GM18517 (cell line): ENCODE results near the gene AP1S1.

Experiments used
- ATAC-seq: cut with Tn5 transposase; IDR thresholded peaks from one replicate; pipeline ENCODE4 v1.9.1; 2021; ENCODE audit warnings: mild to moderate bottlenecking, moderate library complexity; ENCODE audit not compliant: unreplicated experiment

AP1S1 gene

DNA sequence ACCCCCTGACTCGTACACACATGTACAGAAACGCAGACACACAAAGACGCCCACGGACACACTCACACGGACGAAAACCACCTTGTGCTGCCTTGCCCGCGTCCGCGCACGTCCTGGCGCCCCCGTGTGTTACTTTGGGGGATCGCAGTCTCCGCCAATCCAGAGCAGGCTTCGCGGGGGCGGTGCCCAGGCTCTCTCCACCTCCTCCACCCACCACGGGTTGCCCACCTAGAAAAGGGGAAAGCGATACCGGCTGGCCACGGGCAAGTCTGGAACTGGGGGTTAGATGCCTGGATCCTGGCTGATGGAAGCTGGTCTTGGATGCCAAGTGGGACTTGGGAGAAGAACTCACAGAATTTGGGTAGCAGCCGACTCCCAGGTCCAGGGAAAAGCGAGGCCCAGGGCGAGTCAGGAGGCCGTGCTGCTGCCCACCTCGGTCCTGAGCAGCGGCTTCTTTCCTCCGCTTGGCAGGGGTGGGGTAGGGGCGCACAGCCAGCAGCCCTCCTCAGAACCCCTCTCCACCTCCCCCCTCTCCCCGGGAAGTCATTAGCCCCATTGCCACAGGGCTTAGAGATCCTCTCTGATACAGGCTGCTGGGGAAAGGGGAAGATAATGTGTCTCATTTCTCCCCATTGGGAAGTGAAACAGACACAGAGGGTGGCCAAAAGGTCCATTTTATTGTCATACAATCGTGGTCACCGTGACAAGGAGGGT is 15.7 kb downstream of the AP1S1 start:
- no peak for ATAC-seq

DNA sequence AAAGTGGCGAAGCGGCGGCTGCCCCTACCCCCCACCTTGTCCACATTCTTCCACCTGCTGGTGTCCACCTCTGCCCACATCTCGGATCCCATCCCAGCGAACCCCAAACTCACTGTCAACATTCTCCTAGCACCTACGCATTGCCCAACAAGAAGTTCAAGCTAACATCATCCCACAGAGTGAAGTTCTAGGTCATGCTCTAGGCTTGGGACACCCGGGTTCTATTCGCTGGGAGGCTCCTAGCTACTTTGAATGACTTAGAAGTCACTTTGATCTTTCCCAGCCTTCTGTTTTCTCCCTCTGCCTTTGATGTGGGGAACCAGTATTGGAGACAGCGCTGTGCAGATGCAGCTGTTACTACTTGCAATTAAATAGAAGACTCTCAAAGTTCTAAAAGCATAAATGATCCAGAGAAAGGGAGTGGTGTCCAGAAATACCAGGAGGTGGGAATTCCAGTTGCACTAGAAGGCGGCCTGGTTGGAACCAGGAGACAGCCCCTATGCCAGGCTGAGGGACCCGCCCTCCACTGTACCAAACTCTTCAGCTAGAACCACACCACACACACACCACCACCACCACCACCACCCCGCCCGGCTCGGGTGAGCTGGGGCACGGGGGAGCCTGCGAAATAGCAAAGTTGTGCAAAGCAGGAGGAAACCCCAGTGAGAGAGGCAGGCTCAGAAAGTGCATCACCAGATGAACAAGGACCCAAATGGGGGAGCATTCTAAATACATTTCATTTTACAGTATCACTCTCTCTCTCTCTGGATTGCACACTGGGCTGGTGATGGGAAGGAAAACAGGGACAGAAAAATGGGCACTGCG is 16.6 kb downstream of the AP1S1 start:
- no peak for ATAC-seq

DNA sequence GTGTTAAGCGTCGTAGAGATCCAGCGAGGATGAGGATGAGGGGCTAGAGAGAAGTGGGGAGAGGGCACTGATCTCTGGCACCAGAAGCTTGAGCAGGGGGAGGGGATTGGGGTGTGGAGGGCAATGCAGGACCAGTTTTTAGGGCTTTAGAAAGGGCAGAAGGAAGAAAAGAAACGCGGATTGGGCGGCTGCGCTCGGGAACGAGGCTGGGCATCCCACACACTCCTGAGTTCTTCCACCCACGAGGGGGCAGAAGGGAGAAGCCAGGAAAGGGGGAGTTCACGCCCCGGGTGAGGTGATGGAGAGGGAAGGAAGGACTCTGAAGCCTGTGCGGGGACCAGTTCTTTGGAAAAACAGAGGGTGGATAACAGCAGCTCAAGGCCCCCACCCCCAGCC is 17.2 kb downstream of the AP1S1 start:
- no peak for ATAC-seq

DNA sequence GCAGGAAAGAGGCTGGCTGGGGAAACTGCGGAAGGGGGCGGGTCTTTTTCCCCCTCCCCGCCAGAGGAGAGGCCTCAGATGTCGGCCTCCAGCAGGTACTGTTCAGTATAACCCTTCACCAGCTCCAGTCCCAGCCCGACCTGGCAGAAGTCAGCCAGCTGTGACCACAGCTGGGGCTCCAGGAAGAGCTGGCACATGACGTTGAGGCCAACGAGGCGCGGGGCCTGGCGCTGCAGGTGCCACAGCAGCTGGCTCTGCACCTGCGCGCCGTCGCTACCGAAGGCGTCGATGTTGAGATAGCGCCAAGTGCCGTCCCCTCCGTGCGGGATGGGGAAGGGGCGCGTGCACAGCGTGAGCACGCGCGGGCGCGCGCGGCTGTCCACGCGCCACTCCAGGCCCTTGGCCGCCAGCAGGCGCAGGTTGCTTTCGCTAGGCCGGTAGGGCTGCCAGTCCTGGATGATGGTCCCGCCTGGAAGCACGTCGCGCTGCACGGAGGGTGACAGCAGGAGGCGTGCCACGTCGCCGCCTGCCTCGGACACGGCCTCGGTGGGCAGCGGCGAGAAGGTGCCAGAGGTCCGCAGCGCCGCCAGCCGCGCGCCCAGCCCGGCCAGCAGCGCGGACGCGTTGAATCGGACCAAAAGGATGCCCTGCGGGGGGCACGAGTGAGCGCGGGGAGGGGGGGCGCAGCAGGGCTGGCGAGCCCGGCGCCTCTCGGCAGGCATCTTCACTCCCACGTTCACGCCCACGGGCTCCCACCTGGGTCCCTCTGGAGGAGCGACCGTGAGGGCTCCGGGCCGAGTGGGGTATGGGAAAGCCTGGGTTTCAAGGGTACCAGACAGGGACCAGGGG is 18.0 kb downstream of the AP1S1 start:
- no peak for ATAC-seq

DNA sequence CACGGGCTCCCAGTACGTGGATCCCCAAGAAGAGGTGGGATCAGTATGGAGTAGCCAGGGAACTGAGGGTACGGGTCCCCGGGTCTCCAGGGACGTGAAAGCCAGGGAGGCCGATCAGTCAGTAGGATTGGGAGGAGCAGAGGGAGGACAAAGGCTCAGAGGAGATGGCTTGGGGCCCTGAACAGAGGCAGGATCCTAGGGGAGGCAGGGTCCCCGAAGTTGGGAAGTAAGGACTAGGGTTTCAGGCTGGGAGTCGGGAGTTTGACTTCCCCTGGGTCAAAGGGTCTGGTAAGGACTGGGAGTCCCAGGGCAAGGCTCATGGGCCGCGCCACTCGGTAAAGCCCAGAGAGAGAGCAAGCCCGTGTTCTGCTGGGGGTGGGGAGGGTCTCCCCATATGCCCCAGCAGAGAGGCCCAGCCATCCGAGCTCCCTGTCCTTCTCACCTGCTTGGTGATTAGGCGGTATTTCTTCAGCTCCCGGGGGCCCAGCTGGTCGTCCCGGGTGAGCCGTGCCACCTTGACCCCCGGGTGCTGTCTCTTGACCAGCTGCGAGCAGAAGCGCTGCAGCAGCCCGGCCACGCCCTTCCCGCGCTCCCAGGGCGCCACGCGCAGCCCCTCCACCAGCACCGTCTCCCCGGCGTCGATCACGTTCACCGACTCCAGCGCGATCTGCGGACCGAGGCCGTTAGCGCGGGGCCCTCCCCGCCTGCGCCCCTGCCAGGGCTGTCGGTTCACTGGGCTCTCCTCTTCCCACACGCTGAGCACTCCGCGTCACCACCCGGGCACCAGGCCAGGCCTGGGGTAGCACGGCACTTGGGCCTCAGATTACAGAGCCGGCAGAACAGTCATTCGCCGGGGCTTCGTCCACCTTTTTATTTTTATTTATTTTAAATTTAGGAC is 18.8 kb downstream of the AP1S1 start:
- no peak for ATAC-seq

DNA sequence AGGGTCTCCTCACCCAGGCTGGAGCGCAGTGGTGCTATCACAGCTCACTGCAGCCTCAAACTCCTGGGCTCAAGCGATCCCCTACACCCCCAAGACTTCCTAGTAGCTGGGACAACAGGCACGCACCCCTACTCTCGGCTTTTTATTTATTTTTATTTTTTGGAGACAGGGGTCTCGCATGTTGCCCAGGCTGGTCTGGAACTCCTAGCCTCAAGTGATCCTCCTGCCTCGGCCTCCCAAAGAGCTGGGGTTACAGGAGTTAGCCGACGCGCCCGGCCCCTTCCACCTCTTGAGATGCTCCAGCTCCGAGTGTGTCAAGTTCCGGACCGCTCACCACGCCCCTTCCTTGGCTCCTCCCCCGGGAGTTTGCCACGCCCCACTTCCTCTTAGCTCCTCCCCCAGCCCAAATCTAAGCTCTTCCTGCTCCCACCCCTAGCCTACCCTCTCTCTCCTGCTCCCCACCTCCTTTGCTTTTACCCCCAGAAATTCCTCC is 19.5 kb downstream of the AP1S1 start:
- no peak for ATAC-seq

DNA sequence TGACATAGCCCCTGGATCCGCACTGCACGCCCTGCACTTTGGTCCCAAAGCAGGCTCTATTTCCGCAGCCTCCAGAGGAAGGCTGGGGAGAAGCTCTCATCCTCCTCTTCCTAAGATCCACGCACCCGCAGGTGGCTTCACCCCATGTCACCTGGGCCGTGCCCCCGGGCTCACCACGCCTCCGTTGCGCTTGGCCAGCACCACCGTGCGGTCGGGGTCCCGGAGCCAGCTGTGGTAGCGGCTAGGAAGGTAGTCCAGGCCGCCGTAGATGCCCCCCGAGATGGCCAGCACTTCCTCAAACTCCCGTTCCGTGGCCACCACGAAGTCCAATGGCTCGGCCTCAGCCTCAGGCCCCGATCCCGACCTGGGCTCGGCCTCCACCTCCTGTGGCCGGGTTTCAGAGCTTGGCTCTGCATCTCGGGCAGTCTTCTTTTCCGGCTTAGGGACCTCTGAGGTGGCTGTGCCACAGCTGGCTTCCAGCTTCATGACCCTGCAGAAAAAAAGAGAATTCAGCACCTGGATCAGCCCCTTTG is 20.1 kb downstream of the AP1S1 start:
- ATAC-seq = no peak

DNA sequence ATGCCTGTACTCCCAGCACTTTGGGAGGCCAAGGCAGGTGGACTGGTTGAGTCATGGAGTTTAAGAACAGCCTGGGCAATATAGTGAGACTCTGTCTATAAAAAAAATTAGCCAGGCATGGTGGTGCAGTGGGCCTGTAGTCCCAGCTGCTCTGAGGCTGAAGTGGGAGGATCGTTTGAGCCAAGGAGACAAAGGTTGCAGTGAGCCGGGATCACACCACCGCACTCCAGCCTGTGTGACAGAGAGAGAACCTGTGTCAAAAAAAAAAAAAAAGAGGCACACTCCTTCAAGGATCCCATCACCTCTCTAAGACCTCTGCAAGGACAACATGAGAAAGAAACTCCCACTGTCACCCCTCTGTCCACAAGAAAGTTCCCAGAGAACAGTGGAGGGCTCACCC is 21.4 kb downstream of the AP1S1 start:
- ATAC-seq = no peak

DNA sequence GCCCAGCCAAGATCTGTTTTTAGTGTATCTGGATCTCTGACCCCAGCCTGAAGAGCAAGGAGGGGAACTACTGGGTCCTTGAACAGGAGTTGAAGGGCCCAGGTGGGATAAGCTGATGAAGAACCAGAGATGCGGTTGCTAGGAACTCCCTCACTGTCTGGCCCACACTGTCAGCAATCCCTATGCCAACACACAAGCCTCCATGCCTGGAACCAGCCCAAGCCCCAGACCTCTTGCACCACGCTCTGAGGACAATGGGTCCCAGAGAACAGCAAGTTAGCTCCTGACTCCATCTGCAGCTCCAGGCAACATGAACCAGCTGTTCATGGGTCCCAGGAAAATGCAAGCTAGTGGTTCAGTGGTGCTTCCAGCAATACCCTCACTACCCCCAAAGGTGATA is 23.4 kb downstream of the AP1S1 start:
- no peak for ATAC-seq

DNA sequence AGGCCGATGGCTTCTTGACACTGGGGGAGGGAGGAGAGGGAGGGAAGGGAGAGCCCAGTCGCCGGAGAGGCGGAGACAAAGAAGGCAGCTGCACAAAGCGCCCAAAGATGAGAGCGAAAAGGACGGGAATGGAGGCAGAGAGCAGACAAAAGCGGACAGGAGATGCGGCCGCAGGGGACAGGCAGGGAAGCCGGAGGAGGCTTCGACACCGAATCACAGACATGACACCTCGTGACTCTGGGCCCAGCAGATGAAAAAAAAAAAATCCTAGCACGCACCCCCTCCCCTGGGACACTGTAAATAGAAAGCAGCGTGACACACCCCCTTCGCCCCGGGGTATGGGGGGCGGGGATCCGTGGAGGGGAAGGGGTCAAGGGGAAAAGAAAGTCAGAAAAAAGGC is 24.8 kb downstream of the AP1S1 start:
- ATAC-seq = no peak

DNA sequence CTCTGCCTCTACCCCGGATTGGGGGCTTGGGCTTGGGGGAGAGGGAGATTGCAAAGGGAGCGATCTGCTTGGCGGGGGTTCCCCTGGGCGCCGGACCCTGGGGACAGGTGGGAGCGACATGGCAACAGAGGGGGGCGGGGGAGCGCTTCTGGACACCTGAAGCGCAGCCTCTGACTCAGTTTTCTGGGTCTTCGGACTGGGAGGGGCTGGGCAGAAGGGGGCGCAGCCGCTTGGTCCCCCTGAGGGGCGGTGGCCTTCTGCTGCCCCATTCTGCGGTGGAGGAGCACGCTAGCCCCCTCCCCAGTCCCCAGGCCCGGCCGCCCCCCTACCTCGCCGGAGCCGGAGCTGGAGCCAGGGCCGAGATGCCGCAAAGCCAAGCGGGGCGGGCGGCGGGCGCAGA is 25.4 kb downstream of the AP1S1 start:
- no peak for ATAC-seq

DNA sequence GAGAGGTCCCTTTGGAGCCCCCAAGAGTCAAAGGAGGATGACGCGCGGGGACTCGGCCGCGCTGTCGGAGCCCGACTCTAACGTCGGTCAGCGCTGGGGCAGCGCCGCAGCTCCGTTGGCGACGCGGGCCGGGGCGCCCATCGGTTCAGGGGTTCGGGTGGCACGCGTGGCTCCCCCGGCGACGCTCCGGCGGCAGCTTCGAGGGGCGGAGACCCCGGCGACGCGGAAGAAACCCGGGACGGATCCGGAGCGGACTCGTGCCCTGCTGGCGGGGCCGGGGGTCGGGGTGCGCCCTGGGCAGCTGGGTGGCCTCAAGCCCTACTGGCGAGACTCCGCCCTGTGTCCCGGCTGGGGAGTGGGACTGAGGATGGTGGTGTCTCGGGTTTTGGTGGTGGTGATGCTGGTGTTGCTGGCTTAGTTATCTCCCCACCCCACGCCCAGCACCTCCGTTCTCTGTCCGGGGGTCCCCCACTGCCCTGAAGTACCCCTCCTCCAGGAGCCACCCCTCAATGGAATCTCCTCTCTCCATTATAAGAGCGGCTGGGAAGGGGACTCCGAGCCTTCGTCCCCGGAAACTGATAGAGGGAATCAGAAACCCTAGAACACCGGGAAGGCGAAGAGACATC is 26.0 kb downstream of the AP1S1 start, which contains the start of gene NAT16:
NAT16 (minus strand) TSS at position 164 of the 626 bp plus-strand sequence. CDS start 5,486 bp downstream, outside the sequence.
- ATAC-seq = no peak

DNA sequence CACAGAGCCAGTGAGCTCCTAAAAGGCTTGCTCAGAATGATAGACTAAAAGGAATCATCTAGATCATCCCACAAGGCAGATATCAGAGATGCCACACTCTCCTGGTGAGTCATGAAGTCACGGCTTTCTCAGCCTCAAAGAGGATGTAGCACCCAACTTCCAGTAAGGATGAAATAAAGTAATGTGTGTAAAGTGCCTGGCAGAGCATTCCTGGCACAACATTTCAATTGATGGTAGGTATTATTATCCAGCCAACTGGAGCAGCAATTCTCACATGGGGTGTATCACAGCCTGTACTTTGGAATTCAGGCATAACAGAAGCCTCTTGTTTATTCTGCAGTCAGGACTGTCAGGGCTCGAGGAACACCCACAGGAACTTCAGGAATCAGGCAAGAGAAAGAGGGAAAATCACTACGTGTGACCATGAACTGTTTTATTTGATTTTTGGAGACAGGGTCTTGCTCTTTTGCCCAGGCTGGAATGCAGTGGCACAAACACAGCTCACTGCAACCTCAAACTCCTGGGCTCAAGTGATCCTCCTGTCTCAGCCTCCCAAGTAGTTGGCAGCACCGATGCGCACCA is 31.1 kb downstream of the AP1S1 start:
- no peak for ATAC-seq

DNA sequence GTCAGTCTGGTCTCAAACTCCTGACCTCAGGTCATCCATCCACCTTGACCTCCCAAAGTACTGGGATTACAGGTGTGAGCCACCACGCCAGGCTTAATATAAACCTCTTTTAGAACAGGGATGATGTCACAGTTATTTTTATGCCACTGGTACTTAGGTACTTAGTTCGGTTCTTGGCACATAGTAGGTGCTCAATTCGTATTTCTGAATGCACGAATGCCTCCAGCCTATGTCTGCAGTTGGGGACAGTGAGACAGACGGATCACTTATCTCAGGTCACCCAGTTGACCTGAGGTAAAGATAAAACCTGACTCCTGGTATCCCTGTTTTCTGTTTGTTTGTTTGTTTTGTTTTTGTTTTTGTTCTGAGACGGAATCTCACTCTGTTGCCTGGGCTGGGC is 31.9 kb downstream of the AP1S1 start:
- ATAC-seq = no peak

DNA sequence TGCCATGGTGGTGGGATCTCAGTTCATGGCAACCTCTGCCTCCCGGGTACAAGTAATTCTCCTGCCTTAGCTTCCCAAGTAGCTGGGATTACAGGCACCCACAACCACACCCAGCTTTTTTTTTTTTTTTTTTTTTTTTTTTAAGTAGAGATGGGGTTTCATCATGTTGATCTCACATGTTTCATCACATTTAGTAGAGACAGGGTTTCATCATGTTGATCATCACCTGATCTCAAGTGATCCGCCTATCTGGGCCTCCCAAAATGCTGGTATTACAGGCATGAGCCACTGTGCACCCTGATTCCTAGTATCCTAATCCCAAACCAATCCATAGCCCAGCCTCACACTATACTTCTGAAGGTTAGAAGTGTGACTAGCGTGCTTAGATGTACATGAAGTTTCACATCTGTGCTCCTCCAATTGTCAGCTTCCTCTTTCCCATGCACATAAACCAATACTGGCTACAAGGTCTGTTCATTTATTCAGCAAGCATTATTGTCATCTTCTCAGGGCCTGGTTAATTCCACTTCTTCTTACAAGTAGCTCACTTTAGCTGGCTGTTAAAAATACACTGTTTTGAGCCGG is 32.7 kb downstream of the AP1S1 start:
- no peak for ATAC-seq

DNA sequence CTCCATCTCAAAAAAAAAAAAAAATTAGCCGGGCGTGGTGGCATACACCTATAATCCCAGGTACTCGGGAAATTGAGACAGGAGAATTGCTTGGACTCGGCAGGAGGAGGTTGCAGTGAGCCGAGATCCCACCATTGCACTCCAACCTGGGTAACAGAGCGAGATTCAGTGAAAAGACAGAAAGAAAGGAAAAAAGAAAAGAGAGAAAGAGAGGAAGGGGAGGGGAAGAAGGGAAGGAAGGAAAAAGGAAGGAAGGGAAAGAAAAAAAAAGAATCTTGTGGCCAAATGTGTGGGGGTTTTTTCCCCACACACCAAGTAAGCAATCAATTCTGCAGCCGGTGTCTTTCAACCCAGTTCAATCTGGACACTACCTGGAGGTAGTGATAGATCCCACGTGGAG is 34.8 kb downstream of the AP1S1 start:
- no peak for ATAC-seq

DNA sequence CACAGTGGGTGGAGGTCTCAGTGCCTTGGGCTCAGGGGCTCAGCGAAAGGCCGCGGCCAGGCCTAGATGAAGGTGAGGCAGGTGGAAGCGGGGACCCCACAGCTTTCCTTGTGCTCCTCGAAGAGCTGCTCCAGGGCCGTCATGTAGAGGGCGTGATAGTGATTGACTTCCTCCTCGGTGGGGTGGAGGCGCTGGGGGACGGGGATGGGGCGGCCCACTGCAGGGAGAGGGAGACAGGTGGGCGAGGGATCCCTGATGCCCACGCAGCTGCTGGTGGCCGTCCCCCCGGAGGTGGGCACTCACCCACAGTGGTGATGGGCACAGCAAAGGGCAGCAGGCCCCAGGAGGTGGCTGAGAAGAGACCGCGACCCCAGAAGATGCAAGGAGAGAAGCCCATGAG is 41.6 kb downstream of the AP1S1 start:
- ATAC-seq = no peak

DNA sequence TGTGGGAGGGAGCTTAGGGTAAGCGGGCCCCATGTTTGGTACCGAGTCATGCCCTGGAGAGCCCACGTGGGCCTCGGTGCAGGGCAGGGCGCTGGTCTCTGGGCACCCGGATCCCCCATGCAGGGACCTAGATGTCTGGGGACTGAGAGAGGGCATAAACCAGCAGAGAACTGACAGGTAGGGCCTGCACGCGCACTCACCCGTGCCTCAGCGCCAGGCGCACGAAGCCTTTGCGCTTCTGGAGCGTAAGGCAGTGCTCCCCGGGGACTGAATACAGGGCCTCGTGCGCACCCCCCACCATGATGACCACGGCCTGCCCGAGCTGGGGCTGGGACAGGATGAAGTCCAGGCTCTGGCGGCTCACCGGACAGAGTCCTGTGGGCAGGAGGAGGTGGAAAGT is 43.7 kb downstream of the AP1S1 start:
- no peak for ATAC-seq

DNA sequence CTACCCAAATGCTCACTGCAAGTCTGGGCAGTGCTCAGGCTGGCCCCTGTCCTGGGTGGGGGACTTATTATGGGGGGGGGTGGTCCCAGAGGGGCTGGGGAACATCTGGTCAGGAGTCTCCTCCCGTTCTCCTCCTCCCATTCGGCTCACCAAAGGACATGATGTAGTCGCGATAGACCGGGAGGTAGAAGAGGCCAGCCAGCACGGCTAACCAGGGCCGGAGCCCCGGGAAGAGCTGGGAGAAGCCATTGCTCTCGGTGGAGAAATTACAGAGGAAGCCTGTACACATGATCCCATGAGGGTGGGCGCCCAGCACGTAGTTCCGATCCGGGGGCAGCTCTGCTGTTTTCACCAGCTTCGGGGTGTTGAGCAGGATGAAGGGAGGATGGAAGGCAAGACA is 44.2 kb downstream of the AP1S1 start:
- no peak for ATAC-seq
